A549 (cell line): ENCODE data around the gene MYL12A. TPM values are rescaled to one million over a fixed set of nuclear protein-coding genes. Genes with fewer than 3 reads are reported as not detected.

ENCODE experiments used
- ATAC-seq, 2 experiments: fragments of 200-7000 bp in 1 of 2; fragments of >200 bp in 1 of 2; cut with Nextera tagmentation in 1 of 2; cut with Tn5 transposase in 1 of 2; 3 replicates each; pipeline versions ENCODE4 v1.8.0 to v1.9.1; 2018 to 2020; ENCODE audit warnings: mild to moderate bottlenecking in 1 of 2, moderate library complexity in 1 of 2
- CTCF ChIA-PET: fragments of 300-600 bp; sonication (Branson Sonifier 250); formaldehyde crosslinking; extraction: SDS; loops from one replicate; lab custom pipeline; 2021; ENCODE audit warnings: antibody characterized with exemption, inconsistent platforms; lab: Yijun Ruan, JAX
- POLR2A ChIA-PET: fragments of 350-600 bp; formaldehyde crosslinking; extraction: SDS; loops from one replicate; lab custom pipeline; 2021; ENCODE audit warnings: antibody characterized with exemption, inconsistent platforms; lab: Yijun Ruan, JAX
- DNase-seq, 2 experiments: peaks; one replicate each; pipeline versions ENCODE4 v3.0.0 to v3.0.0-alpha.2; 2011 to 2016; ENCODE audit warnings: low read depth in 1 of 2, low spot score in 1 of 2
- FAIRE-seq: peaks from 2 replicates; lab custom pipeline; 2011; peaks lifted over from hg19 to GRCh38; lab: Jason Lieb, UNC
- H3K27ac ChIP-seq, 2 experiments: fragments of >200 bp; sonication (Bioruptor Twin); formaldehyde crosslinking; 3 replicates each; pipeline ENCODE4 v1.5.1; 2016 to 2017
- H3K4me1 ChIP-seq: fragments of >200 bp; sonication (Bioruptor Twin); formaldehyde crosslinking; 3 replicates; pipeline ENCODE4 v1.6.1; 2016
- H3K4me2 ChIP-seq: fragments of >200 bp; sonication (Bioruptor Twin); formaldehyde crosslinking; 3 replicates; pipeline ENCODE4 v1.6.1; 2016
- H3K4me3 ChIP-seq: fragments of >200 bp; sonication (Bioruptor Twin); formaldehyde crosslinking; 3 replicates; pipeline ENCODE4 v1.5.1; 2016
- H3K9me3 ChIP-seq: fragments of >200 bp; sonication (Bioruptor Twin); formaldehyde crosslinking; 3 replicates; pipeline ENCODE4 v1.6.1; 2016
- CEBPB ChIP-seq, 2 experiments: fragments of >200 bp in 1 of 2; sonication (Bioruptor Twin) in 1 of 2; formaldehyde crosslinking in 1 of 2; IDR thresholded peaks; 2 replicates each; pipeline ENCODE4 v1.6.1; 2012 to 2016
- EHF ChIP-seq: fragments of 250-450 bp; sonication (Bioruptor Pico); IDR thresholded peaks from 2 replicates; pipeline ENCODE4 v1.5.0; 2020; ENCODE audit warnings: mild to moderate bottlenecking
- FOSB ChIP-seq: fragments of 250-450 bp; sonication (Bioruptor Pico); IDR thresholded peaks from 2 replicates; pipeline ENCODE4 v1.5.0; 2020; ENCODE audit warnings: mild to moderate bottlenecking, moderate library complexity
- GATA3 ChIP-seq: IDR thresholded peaks from 2 replicates; pipeline ENCODE4 v1.6.1; 2012; ENCODE audit warnings: borderline replicate concordance
- HOXB5 ChIP-seq: fragments of 250-450 bp; sonication (Bioruptor Pico); IDR thresholded peaks from 2 replicates; pipeline ENCODE4 v1.5.0; 2020; ENCODE audit warnings: mild to moderate bottlenecking, moderate library complexity
- JUN ChIP-seq, 2 experiments: fragments of >200 bp; sonication (Bioruptor Twin); formaldehyde crosslinking; IDR thresholded peaks; 2 replicates in 1 of 2; 3 replicates in 1 of 2; pipeline ENCODE4 v1.6.1; 2016 to 2017
- KDM5A ChIP-seq: fragments of 200-600 bp; sonication (generic); IDR thresholded peaks from 2 replicates; pipeline ENCODE4 v1.6.1; 2016; ENCODE audit warnings: antibody characterized with exemption, mild to moderate bottlenecking
- MAX ChIP-seq: IDR thresholded peaks from 2 replicates; pipeline ENCODE4 v1.6.1; 2012
- MAZ ChIP-seq: fragments of 150-350 bp; IDR thresholded peaks from 2 replicates; pipeline ENCODE4 v1.6.1; 2014; ENCODE audit warnings: antibody characterized with exemption, low read depth, low read length, borderline replicate concordance
- MYC ChIP-seq: IDR thresholded peaks from 2 replicates; pipeline ENCODE4 v1.6.1; 2012; ENCODE audit warnings: mild to moderate bottlenecking, inconsistent platforms, low read length, improper control_type of control experiment, borderline replicate concordance
- NR3C1 ChIP-seq: fragments of >200 bp; sonication (Bioruptor Twin); formaldehyde crosslinking; IDR thresholded peaks from 3 replicates; pipeline ENCODE4 v1.6.1; 2017
- POLR2AphosphoS2 ChIP-seq: conservative IDR thresholded peaks from 2 replicates; pipeline ENCODE4 v1.6.1; 2012; ENCODE audit warnings: low read length, improper control_type of control experiment, inconsistent platforms
- RAD21 ChIP-seq, 2 experiments: fragments of >200 bp in 1 of 2; sonication (Bioruptor Twin) in 1 of 2; formaldehyde crosslinking in 1 of 2; IDR thresholded peaks in 1 of 2; conservative IDR thresholded peaks in 1 of 2; 2 replicates in 1 of 2; 3 replicates in 1 of 2; pipeline ENCODE4 v1.6.1; 2012 to 2018; ENCODE audit warnings: inconsistent platforms in 1 of 2
- REST ChIP-seq: fragments of 200-600 bp; sonication (generic); IDR thresholded peaks from 2 replicates; pipeline ENCODE4 v1.6.1; 2016; ENCODE audit warnings: antibody characterized with exemption, mild to moderate bottlenecking, moderate library complexity
- RFX5 ChIP-seq: fragments of 450-650 bp; IDR thresholded peaks from 2 replicates; pipeline ENCODE4 v1.7.1; 2014; ENCODE audit warnings: antibody characterized with exemption, mild to moderate bottlenecking, moderate library complexity
- RNF2 ChIP-seq: fragments of 200-600 bp; sonication (generic); IDR thresholded peaks from 2 replicates; pipeline ENCODE4 v1.6.1; 2016; ENCODE audit warnings: low read depth, mild to moderate bottlenecking, antibody characterized with exemption, moderate library complexity, borderline replicate concordance
- ZSCAN20 ChIP-seq: fragments of 250-450 bp; sonication (Bioruptor Pico); IDR thresholded peaks from 2 replicates; pipeline ENCODE4 v1.8.0; 2022; ENCODE audit warnings: mild to moderate bottlenecking, moderate library complexity
- WGBS: methylation state at CpG from one replicate; pipeline ENCODE4 v1.1.6; 2017; ENCODE audit errors: missing lambda C conversion rate; 5-methylcytosine and 5-hydroxymethylcytosine counted together
- polyA plus RNA-seq, 4 experiments: library from polyadenylated mRNA; depleted of rRNA in 3 of 4; stranded (reverse); fragments of >200 nt; fragmentation: RNase III in 1 of 4; extraction: RNeasy Plus Mini Kit Qiagen cat#74134 plus additional on column Dnase treatment in 1 of 4; gene quantifications; 2 replicates in 3 of 4; 3 replicates in 1 of 4; pipeline ENCODE4 v1.2.3, GENCODE V29; 2011 to 2017
- TF ChIP-seq, protein P1 (sequence below): fragments of >200 bp; sonication (Bioruptor Twin); formaldehyde crosslinking; IDR thresholded peaks from 3 replicates; pipeline ENCODE4 v1.5.1; 2016
- TF ChIP-seq, protein P2 (sequence below): fragments of 250-450 bp; sonication (Bioruptor Pico); IDR thresholded peaks from 2 replicates; pipeline ENCODE4 v1.5.0; 2021; ENCODE audit warnings: mild to moderate bottlenecking, moderate library complexity, borderline replicate concordance
- TF ChIP-seq, protein P3 (sequence below): fragments of >200 bp; sonication (Bioruptor Twin); formaldehyde crosslinking; IDR thresholded peaks from 3 replicates; pipeline ENCODE4 v1.6.1; 2016

Gene MYL12A
- polyA plus RNA-seq, 2 of the 4 experiments (the other 2 are of a cell fraction), result 510 to 514 TPM

GRCh38 chr18:3269914-3270299 lies 22.3 kb downstream of the MYL12A start:
- H3K4me1 ChIP-seq, result peaks cover 51% of the 10 kb centered on the region
- H3K4me3 ChIP-seq, result no peak overlapping the region
- no peak overlapping the region for H3K27ac ChIP-seq
- no peaks in the 10 kb centered on the region for H3K9me3 ChIP-seq
- ChIA-PET POLR2A (no interaction called here), CTCF (no interaction called here)
- TF ChIP-seq, protein P1, sequence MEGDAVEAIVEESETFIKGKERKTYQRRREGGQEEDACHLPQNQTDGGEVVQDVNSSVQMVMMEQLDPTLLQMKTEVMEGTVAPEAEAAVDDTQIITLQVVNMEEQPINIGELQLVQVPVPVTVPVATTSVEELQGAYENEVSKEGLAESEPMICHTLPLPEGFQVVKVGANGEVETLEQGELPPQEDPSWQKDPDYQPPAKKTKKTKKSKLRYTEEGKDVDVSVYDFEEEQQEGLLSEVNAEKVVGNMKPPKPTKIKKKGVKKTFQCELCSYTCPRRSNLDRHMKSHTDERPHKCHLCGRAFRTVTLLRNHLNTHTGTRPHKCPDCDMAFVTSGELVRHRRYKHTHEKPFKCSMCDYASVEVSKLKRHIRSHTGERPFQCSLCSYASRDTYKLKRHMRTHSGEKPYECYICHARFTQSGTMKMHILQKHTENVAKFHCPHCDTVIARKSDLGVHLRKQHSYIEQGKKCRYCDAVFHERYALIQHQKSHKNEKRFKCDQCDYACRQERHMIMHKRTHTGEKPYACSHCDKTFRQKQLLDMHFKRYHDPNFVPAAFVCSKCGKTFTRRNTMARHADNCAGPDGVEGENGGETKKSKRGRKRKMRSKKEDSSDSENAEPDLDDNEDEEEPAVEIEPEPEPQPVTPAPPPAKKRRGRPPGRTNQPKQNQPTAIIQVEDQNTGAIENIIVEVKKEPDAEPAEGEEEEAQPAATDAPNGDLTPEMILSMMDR, result no peak
- no peak for TF ChIP-seq POLR2AphosphoS2
- TF ChIP-seq CEBPB (IDR thresholded peaks at IDR 0.05), result no peak
- no peak for TF ChIP-seq ZSCAN20 (CRISPR knock-in tag)
- TF ChIP-seq MAZ, result no peak
- no peak for TF ChIP-seq REST
- TF ChIP-seq GATA3, result no peak
- TF ChIP-seq EHF (CRISPR knock-in tag), result no peak
- TF ChIP-seq FOSB (CRISPR knock-in tag), result no peak
- no peak for TF ChIP-seq MAX
- TF ChIP-seq RFX5, result no peak
- TF ChIP-seq RNF2, result no peak
- TF ChIP-seq, protein P2, sequence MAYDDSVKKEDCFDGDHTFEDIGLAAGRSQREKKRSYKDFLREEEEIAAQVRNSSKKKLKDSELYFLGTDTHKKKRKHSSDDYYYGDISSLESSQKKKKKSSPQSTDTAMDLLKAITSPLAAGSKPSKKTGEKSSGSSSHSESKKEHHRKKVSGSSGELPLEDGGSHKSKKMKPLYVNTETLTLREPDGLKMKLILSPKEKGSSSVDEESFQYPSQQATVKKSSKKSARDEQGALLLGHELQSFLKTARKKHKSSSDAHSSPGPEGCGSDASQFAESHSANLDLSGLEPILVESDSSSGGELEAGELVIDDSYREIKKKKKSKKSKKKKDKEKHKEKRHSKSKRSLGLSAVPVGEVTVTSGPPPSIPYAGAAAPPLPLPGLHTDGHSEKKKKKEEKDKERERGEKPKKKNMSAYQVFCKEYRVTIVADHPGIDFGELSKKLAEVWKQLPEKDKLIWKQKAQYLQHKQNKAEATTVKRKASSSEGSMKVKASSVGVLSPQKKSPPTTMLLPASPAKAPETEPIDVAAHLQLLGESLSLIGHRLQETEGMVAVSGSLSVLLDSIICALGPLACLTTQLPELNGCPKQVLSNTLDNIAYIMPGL (CRISPR knock-in tag), result no peak
- no peak for TF ChIP-seq MYC
- no peak for TF ChIP-seq RAD21 (conservative IDR thresholded peaks at IDR 0.05 in 1 of 2, IDR thresholded peaks at IDR 0.05 in 1 of 2)
- TF ChIP-seq KDM5A, result no peak
- no peak for TF ChIP-seq NR3C1
- TF ChIP-seq HOXB5 (CRISPR knock-in tag), result no peak
- TF ChIP-seq, protein P3, sequence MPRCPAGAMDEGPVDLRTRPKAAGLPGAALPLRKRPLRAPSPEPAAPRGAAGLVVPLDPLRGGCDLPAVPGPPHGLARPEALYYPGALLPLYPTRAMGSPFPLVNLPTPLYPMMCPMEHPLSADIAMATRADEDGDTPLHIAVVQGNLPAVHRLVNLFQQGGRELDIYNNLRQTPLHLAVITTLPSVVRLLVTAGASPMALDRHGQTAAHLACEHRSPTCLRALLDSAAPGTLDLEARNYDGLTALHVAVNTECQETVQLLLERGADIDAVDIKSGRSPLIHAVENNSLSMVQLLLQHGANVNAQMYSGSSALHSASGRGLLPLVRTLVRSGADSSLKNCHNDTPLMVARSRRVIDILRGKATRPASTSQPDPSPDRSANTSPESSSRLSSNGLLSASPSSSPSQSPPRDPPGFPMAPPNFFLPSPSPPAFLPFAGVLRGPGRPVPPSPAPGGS, result no peak
- TF ChIP-seq JUN (IDR thresholded peaks at IDR 0.05), result no peak
- no peak for DNase-seq
- FAIRE-seq, result no peak
- ATAC-seq, result no peak
- peak overlapping the region; percentile 46; the same call in 1 of the 3 replicates for H3K4me2 ChIP-seq
- WGBS, result 96% methylated on average over 1 of the region's 1 CpG
